ENCODE data around the gene COX20. TPM values are rescaled to one million over a fixed set of nuclear protein-coding genes. Genes with fewer than 3 reads are reported as not detected.

The COX20 gene
- total and polyA plus RNA-seq, 8 donors = 10.7 to 44.5 (median 18.2) TPM

DNA sequence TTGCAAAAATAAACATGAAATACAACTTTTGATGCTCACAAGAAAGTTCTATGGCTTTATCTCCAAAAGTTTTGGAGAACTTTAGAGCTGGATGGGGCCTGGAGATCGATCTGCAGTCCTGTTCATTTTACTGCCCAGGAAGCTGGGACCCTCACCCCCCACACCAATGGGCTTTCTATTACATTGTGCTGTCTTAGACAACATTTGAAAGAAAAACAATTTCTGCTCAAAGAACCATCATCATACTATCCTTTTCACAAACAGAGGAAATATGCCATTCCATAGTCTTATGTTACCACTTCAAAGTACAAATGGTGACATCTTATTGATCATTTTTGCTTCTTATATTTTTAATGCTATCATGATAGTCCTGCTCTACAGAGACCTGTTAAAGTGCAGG lies 30.9 kb downstream of the COX20 start:
- FAIRE-seq = no peak

DNA sequence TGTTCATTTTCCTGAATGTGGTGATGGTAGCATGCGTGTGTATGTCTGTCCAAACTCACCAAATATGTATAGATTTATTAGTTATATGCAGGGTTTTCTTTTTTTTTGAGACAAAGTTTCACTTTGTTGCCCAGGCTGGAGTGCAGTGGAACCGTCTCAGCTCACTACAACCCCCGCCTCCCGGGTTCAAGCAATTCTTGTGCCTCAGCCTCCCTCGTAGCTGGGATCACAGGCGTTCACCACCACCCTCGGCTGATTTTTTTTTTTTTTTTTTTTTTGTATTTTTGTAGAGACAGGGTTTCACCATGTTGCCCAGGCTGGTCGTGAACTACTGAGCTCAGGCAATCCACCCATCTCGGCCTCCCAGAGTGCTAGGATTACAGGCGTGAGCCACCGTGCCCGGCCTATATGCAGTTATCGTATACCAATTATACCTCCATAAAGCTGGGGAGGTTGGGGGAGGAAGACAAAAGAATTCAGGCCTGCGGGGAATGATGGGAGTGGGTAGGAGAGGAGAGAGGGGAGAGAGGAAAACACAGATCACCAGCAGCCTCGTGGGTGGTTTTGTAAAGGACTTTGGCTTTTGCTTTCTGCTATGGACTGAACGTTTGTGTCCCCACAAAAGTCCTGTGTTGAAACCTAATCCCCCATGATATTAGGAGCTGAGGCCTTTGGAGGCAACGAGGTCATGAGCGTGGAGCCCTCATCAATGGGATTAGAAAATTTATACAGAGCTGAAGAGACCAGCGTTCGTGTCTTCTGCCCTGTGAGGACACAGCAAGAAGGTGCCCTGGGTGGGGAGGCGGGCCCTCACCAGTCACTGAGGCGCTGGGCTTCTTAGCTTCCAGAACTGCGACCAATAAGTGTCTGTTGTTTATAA lies 33.3 kb downstream of the COX20 start:
- 89 to 90% methylated on average over 23 of the region's 23 CpGs for WGBS, 2 donors
- DNase-seq (no peak), FAIRE-seq (no peak), ATAC-seq (no peak)
- H3K27ac ChIP-seq = no peak overlapping the region
- intact Hi-C loops (cut with DNase I) = no loop called here
- H3K36me3 ChIP-seq = no peaks in the 10 kb centered on the region
- H3K27me3 ChIP-seq = no peaks in the 10 kb centered on the region
- no peaks in the 10 kb centered on the region for H3K9me3 ChIP-seq
- TF ChIP-seq CTCF (IDR thresholded peaks at IDR 0.05) = no peak
- peaks cover 0 to 10% (median 5%) of the 10 kb centered on the region in 3 donors for H3K4me1 ChIP-seq
- H3K4me3 ChIP-seq = no peak overlapping the region

More for the DNA sequence above, 30.9 kb downstream of the COX20 start:
- H3K9me3 ChIP-seq = no peaks in the 10 kb centered on the region
- no peak overlapping the region for H3K4me3 ChIP-seq
- H3K36me3 ChIP-seq = no peaks in the 10 kb centered on the region
- no peak for ATAC-seq
- no peak for DNase-seq
- H3K27me3 ChIP-seq = no peaks in the 10 kb centered on the region
- peaks cover 0 to 10% (median 8%) of the 10 kb centered on the region in 3 donors for H3K4me1 ChIP-seq
- H3K27ac ChIP-seq = no peak overlapping the region
- TF ChIP-seq CTCF (IDR thresholded peaks at IDR 0.05) = no peak
- intact Hi-C loops (cut with DNase I) = no loop called here
- WGBS, 2 donors = 97 to 98% methylated on average over 1 of the region's 1 CpG

DNA sequence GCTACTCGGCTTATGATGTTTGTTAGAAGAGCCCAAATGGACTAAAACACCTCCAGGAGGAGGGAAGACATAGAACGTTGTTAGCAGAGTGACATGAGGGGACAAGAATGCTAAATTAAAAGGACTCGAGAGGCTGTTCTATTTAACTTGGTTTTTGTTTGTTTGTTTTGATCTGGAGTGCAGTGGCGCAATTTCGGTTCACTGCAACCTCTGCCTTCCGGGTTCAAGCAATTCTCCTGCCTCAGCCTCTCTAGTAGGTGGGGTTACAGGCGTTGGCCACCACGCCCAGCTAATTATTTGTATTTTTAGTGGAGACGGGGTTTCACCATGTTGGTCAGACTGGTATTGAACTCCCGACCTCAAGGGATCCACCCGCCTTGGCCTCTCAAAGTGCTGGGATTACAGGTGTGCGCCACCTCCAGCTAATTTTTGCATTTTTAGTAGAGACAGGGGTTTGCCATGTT lies 33.9 kb downstream of the COX20 start:
- 90 to 93% methylated on average over 12 of the region's 12 CpGs for WGBS, 2 donors
- Histone ChIP-seq H3K9me3 (no peaks in the 10 kb centered on the region), H3K4me1 (peaks cover 0 to 10% (median 5%) of the 10 kb centered on the region in 3 donors), H3K27ac (no peak overlapping the region), H3K27me3 (no peaks in the 10 kb centered on the region), H3K36me3 (no peaks in the 10 kb centered on the region), H3K4me3 (no peak overlapping the region)
- TF ChIP-seq CTCF (IDR thresholded peaks at IDR 0.05) = no peak
- ATAC-seq (no peak), DNase-seq (no peak), FAIRE-seq (no peak)
- intact Hi-C loops (cut with DNase I) = no loop called here

DNA sequence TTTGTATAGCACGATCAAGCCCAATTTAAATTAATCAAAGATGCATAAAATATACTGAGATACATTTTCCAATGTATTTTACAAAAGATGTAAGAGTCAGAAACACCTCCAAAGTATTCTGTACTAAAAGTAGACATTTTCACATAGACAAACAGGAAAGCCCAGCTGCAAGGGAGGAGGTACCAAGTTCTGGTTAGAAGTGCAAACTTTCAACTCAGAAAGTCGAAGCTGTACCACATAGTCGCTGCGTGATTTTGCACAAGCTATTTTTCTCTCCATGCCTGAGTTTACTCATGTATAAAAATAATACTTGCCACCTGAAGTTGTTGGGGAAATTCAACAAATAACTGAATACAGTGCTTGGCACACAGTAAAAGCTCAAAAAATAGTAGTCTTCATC lies 34.5 kb downstream of the COX20 start:
- peaks cover 0 to 10% (median 5%) of the 10 kb centered on the region in 3 donors for H3K4me1 ChIP-seq
- no peak for TF ChIP-seq CTCF (IDR thresholded peaks at IDR 0.05)
- ATAC-seq = no peak
- WGBS, 2 donors = 90 to 93% methylated on average over 4 of the region's 4 CpGs
- H3K27ac ChIP-seq = no peak overlapping the region
- no peaks in the 10 kb centered on the region for H3K9me3 ChIP-seq
- H3K4me3 ChIP-seq = no peak overlapping the region
- H3K36me3 ChIP-seq = no peaks in the 10 kb centered on the region
- intact Hi-C loops (cut with DNase I) = loop anchor here in 1 of 3 donors (10.0 kb wide), 1 partner anchor 95 kb away; a partner anchor contains a TSS
- no peaks in the 10 kb centered on the region for H3K27me3 ChIP-seq
- no peak for DNase-seq
- FAIRE-seq = no peak

Data from pancreas (tissue), 10 donors.